ENCODE measurements around the gene NCOR1. TPM values are rescaled to one million over a fixed set of nuclear protein-coding genes. Genes with fewer than 3 reads are reported as not detected.

NCOR1 gene
- total RNA-seq, 4 donors from 2014 or later: 136 to 320 (median 177) TPM

- Histone ChIP-seq H3K27me3 (no peaks in the 10 kb centered on the region), H3K36me3 (peaks cover 64% of the 10 kb centered on the region), H3K4me3 (no peak overlapping the region), H3K27ac (no peak overlapping the region), H3K9me3 (no peaks in the 10 kb centered on the region), H3K4me1 (no peaks in the 10 kb centered on the region)
- no peak for DNase-seq (ENCODE audit: low spot score in 2 of 2)
- TF ChIP-seq POLR2A (IDR thresholded peaks at IDR 0.05): no peak
- TF ChIP-seq POLR2AphosphoS5 (IDR thresholded peaks at IDR 0.05): no peak
- no peak for TF ChIP-seq EP300 (IDR thresholded peaks at IDR 0.05)
- TF ChIP-seq CTCF (IDR thresholded peaks at IDR 0.05): no peak
Observed at GRCh38 chr17:16141685-16142084, 73.6 kb downstream of the NCOR1 start.

GRCh38 chr17:16140854-16141253, 74.5 kb downstream of the NCOR1 start:
- no peak overlapping the region for H3K4me3 ChIP-seq
- 50% methylated on average over 2 of the region's 2 CpGs for WGBS
- H3K27me3 ChIP-seq: no peaks in the 10 kb centered on the region
- H3K4me1 ChIP-seq: no peaks in the 10 kb centered on the region
- no peak for DNase-seq (ENCODE audit: low spot score in 2 of 2)
- H3K36me3 ChIP-seq: peaks cover 64% of the 10 kb centered on the region
- no peak overlapping the region for H3K27ac ChIP-seq
- TF ChIP-seq POLR2AphosphoS5 (IDR thresholded peaks at IDR 0.05) (no peak), EP300 (IDR thresholded peaks at IDR 0.05) (no peak), CTCF (IDR thresholded peaks at IDR 0.05) (no peak), POLR2A (IDR thresholded peaks at IDR 0.05) (no peak)
- H3K9me3 ChIP-seq: no peaks in the 10 kb centered on the region

GRCh38 chr17:16135461-16135860, 79.9 kb downstream of the NCOR1 start:
- H3K27me3 ChIP-seq: no peaks in the 10 kb centered on the region
- H3K27ac ChIP-seq: no peak overlapping the region
- no peak for DNase-seq (ENCODE audit: low spot score in 2 of 2)
- H3K36me3 ChIP-seq: peaks cover 60% of the 10 kb centered on the region
- TF ChIP-seq POLR2A (IDR thresholded peaks at IDR 0.05) (no peak), EP300 (IDR thresholded peaks at IDR 0.05) (no peak), POLR2AphosphoS5 (IDR thresholded peaks at IDR 0.05) (no peak), CTCF (IDR thresholded peaks at IDR 0.05) (no peak)
- 93% methylated on average over 5 of the region's 5 CpGs for WGBS
- H3K9me3 ChIP-seq: no peaks in the 10 kb centered on the region
- H3K4me3 ChIP-seq: no peak overlapping the region
- no peaks in the 10 kb centered on the region for H3K4me1 ChIP-seq

- H3K9me3 ChIP-seq: no peaks in the 10 kb centered on the region
- no peaks in the 10 kb centered on the region for H3K4me1 ChIP-seq
- peaks cover 56% of the 10 kb centered on the region for H3K36me3 ChIP-seq
- WGBS: 93% methylated on average over 3 of the region's 3 CpGs
- TF ChIP-seq POLR2AphosphoS5 (IDR thresholded peaks at IDR 0.05) (no peak), CTCF (IDR thresholded peaks at IDR 0.05) (no peak), POLR2A (IDR thresholded peaks at IDR 0.05) (no peak), EP300 (IDR thresholded peaks at IDR 0.05) (no peak)
- no peak overlapping the region for H3K27ac ChIP-seq
- no peaks in the 10 kb centered on the region for H3K27me3 ChIP-seq
- no peak overlapping the region for H3K4me3 ChIP-seq
- DNase-seq (ENCODE audit: low spot score in 2 of 2): no peak
Observed at GRCh38 chr17:16131593-16131992, 83.7 kb downstream of the NCOR1 start.

GRCh38 chr17:16129441-16130205, 85.7 kb downstream of the NCOR1 start:
- TF ChIP-seq POLR2A (IDR thresholded peaks at IDR 0.05): no peak
- TF ChIP-seq EP300 (IDR thresholded peaks at IDR 0.05): no peak
- no peak for TF ChIP-seq POLR2AphosphoS5 (IDR thresholded peaks at IDR 0.05)
- TF ChIP-seq CTCF (IDR thresholded peaks at IDR 0.05): no peak
- no peak overlapping the region for H3K27ac ChIP-seq
- peaks cover 50% of the 10 kb centered on the region for H3K36me3 ChIP-seq
- no peak overlapping the region for H3K4me3 ChIP-seq
- no peaks in the 10 kb centered on the region for H3K27me3 ChIP-seq
- no peak for DNase-seq (ENCODE audit: low spot score in 2 of 2)
- H3K4me1 ChIP-seq: no peaks in the 10 kb centered on the region
- no peaks in the 10 kb centered on the region for H3K9me3 ChIP-seq
- WGBS: 98% methylated on average over 6 of the region's 6 CpGs
